Kidney glomerular epithelial cell (primary cell): ENCODE results near the gene CA12.
"Not testable (repeated sequence)": the region's sequence is repeated elsewhere in the genome, so short reads cannot be mapped to it uniquely, and the experiment has no call there.

Experiments
- DNase-seq: peaks from one replicate; lab custom pipeline; 2025; lab: John Stamatoyannopoulos, UW

The CA12 gene

GRCh38 chr15:63381301-63382204 is at the start of gene CA12:
Gene CA12 (minus strand): TSS chr15:63381846. CDS start chr15:63381720, 126 bp downstream.
- DNase-seq: peak; percentile 24

DNA sequence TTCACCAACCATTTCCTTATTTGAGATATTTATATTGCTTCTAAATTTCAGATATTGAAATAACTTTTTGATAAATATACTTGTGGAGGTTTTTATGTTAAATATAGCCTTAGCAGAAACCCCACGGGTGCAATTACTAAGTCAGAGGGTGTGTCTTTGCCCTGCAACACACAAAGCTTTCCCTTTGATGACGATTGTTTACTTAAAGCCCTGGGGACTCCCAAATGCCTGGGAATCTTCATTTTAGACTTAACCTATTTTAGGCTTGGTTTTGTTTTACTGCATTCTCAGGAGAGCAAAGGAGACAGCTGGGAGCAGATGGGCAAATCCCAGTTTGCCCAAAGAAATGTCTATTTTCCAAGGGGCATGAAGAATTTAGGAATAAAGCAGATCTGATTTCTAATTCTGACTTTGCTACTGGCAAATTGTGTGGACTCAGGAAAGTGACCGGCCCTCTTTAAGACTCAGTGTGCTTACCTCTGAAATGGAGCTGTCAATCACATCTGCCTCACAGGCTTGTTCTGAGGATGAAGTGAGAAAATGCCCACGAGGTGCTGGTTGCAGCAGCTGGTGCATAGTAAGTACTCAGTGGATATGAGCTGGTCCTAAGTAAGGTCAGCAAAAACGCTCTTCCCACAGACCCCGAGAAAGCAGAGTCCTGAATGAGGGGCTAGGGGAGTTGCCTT is 49.3 kb upstream of the CA12 start:
- DNase-seq: no peak

- no peak for DNase-seq
Observed at GRCh38 chr15:63426552-63426951, 44.9 kb upstream of the CA12 start.

- DNase-seq: no peak
Observed at GRCh38 chr15:63425426-63425985, 43.9 kb upstream of the CA12 start.

DNA sequence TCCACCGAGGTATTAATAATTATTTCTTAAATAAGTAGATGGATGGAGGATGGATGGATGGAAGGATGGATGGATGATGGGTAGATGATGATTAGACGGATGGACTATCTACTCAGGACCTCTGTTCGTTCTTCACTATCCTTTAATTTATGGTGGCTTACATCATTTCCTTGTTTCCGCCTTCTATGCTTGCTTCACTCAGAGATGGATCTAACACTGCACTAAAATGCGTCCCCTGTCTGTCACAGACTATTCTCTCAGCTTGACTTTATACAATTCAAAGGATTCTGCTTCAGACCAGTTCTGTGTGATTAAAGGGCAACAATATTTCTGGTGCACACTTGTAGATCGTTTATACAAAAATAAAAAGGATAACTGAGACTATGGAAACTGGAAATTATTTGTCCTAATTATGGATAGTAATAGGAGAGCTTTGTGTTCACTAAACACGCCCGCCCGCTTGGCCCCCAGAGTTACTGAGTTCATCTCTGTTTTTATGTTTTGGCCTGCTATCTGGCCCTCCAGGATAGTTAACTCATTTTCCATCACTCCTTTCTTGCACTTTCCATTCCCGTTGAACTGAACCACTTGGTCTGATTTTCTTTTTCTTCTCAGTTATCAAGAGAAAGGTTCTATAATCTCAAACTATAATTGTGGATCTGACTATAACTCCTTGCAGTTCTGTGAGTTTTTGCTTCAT is 41.4 kb upstream of the CA12 start:
- no peak for DNase-seq

DNA sequence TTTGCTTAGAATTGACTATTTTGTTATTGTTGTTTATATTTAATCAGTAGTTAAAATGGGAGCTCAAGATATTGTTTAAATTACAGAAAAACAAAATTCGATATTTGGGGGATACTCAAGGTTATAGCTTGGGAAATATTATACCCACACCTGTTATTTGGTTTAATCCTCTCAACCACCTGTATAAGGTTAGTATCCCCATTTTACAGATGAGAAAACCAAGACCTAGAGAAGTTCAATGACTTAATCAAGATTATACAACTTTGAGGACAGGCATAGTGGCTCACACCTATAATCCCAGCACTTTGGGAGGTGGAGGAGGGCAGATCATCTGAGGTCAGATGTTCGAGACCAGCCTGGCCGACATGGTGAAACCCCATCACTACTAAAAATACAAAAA is 39.8 kb upstream of the CA12 start:
- DNase-seq: no peak

GRCh38 chr15:63420333-63420747 is 38.7 kb upstream of the CA12 start:
- DNase-seq: no peak

DNA sequence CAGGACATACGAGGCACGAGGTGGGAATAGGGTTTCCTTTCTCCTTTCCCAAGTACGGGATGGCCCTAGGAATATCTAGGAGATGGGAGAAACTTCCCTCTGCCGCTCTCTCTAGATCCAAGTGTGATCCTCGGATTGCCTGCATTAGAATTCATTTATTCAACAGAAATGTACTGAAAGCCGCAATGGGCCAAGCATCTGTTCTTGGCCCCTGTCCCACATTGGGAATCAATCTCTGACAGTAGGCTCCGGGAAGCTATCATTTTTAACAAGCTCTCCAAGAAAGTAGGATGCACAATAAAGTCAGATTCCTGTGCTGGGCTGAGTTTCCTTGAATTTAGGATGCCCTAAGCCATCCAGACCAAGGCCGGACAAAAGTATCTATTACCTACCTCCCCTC is 37.2 kb upstream of the CA12 start:
- no peak for DNase-seq

- no peak for DNase-seq
Observed at GRCh38 chr15:63417721-63418120, 36.1 kb upstream of the CA12 start.

DNA sequence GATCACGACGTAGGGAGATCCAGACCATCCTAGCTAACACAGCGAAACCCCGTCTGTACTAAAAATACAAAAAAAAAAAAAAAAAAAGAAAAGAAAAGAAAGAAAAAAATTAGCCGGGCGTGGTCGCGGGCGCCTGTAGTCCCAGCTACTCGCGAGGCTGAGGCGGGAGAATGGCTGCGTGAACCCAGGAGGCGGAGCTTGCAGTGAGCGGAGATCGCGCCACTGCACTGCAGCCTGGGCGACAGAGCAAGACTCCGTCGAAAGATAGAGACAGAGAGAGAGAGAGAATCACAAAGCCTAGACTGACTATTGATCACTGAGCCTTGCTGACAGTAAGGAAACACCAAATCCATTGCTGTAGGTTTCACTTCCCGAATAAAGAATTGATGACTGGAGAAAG is 35.6 kb upstream of the CA12 start:
- DNase-seq: not testable (repeated sequence)

- DNase-seq: no peak
Observed at GRCh38 chr15:63414474-63415120, 33.0 kb upstream of the CA12 start.

DNA sequence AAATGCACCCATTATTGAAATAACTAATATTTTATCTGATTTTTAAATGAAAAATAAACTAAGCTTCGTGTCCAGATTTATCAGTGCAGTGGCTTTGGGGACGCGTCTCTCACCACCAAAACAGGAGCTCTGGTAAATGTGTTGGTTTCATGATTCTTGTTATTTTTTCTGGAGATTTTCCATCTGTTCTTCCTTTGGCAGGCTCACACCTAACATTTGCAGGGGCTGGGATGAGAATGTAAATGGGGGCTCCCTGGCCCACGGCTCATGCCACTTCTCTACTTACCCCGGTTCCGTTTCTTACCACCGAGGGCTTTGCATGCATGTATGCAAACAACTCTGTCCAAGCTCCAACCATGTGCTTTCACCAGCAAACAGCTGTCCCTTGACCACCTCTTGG is 30.9 kb upstream of the CA12 start:
- DNase-seq: no peak

DNA sequence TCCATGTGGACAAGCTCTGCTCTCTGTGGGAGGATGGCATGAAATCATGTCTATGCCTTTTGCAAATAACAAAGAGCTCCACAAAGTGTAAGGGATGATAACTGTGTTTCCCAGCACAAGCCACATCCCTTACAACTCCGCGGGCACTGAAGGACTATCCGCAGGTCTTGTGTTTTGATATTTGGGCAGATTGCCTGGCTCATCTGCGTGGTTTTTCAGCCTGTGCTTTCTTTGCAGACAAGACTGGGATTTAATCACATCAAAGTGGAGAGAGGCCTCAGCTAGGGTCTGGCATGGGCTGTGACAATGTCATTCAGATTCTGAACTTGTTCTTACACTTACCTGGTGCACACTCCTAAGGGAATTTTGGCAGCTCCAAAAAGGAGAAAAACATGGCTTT is 30.2 kb upstream of the CA12 start:
- DNase-seq: no peak

- no peak for DNase-seq
Observed at GRCh38 chr15:63409179-63409578, 27.5 kb upstream of the CA12 start.

GRCh38 chr15:63408524-63408923 is 26.9 kb upstream of the CA12 start:
- no peak for DNase-seq

GRCh38 chr15:63407612-63408011 is 26.0 kb upstream of the CA12 start:
- no peak for DNase-seq

- no peak for DNase-seq
Observed at GRCh38 chr15:63405683-63406390, 24.2 kb upstream of the CA12 start.

DNA sequence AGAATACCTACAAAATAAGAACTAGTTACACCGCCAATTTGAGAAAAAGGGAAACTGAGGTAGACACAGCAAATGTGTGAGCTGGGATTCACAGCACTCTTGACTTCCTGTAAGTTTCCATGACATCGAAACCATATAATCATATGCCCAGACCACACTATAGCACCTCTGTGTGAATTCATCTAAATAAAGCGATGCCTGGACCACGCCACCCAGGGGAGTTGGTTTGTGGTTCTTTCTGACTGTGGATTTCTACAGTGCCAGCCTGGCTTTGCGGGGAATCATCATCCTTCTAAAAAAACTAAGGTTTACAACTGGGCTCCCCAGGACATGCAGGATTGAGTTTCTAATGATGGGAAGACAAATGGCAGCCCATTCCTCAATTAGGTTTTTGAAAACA is 23.5 kb upstream of the CA12 start:
- no peak for DNase-seq

- DNase-seq: no peak
Observed at GRCh38 chr15:63403254-63403945, 21.8 kb upstream of the CA12 start.

- peak; percentile 64 for DNase-seq
Observed at GRCh38 chr15:63402498-63403253, 21.0 kb upstream of the CA12 start.
